ENCODE measurements around the gene PABPN1.

DNA sequence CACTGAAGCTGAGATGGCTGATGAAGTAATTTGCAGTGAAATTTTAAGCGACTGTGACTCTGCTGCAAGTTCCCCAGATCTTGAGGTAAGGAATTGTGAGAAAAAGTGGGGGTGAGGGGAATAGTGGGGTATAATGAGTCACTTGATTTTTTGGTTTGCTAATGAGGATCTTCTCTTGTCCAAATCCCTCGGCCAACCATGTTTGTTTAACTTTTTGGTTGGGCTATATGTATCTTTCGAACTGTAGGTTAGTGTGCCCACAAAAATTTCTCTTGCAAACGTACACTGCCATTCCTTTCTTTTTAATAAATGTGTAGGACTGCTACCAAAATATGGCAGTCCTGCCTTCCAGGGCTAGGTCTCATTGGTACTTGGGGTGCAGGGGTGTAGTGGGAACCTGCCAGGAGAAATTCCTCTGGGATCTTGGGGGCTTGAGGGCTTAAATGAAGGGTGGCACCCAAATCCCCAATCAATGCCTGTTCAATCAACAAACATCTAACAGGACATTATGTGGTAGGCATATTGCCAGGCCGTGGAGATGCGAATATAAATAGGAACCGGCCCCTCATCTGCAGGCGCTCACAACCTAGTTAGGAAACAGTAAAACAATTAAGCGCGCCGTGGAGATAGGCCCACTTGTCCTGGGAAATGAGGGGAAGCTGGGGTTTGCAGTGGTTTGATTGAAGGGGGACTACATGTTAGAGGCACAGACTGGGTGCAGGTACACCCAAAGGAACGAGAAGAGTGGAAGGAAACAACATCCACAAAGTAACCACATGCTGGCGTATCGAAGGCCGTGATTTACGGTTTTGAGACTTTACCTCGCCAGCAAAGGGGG is 1.3 kb upstream of the PABPN1 start:
- TF ChIP-seq, protein P1, sequence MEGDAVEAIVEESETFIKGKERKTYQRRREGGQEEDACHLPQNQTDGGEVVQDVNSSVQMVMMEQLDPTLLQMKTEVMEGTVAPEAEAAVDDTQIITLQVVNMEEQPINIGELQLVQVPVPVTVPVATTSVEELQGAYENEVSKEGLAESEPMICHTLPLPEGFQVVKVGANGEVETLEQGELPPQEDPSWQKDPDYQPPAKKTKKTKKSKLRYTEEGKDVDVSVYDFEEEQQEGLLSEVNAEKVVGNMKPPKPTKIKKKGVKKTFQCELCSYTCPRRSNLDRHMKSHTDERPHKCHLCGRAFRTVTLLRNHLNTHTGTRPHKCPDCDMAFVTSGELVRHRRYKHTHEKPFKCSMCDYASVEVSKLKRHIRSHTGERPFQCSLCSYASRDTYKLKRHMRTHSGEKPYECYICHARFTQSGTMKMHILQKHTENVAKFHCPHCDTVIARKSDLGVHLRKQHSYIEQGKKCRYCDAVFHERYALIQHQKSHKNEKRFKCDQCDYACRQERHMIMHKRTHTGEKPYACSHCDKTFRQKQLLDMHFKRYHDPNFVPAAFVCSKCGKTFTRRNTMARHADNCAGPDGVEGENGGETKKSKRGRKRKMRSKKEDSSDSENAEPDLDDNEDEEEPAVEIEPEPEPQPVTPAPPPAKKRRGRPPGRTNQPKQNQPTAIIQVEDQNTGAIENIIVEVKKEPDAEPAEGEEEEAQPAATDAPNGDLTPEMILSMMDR (IDR thresholded peaks at IDR 0.05), result no peak
- TF ChIP-seq POLR2A (IDR thresholded peaks at IDR 0.05), result no peak
- no peak for TF ChIP-seq POLR2AphosphoS5 (IDR thresholded peaks at IDR 0.05)

All from breast epithelium (tissue), 3 donors.